Motor neuron (in vitro differentiated cells): Measurements from ENCODE around the gene GABBR2. TPM values are rescaled to one million over a fixed set of nuclear protein-coding genes. Genes with fewer than 3 reads are reported as not detected.

Source experiments
- ATAC-seq, 8 experiments: fragments of 200-7000 bp; cut with Tn5 transposase; replicated peaks in 6 of 8; 2 replicates each; pipeline ENCODE4 v1.8.0; 2021; ENCODE audit warnings: mild to moderate bottlenecking in 8 of 8, moderate library complexity in 8 of 8
- H3K27ac ChIP-seq, 2 donors: fragments of 250-450 bp; sonication (Bioruptor Pico); 2 replicates each; pipeline ENCODE4 v1.9.0; 2021; ENCODE audit warnings: antibody characterized with exemption in 2 of 2, mild to moderate bottlenecking in 2 of 2, moderate library complexity in 1 of 2
- H3K4me1 ChIP-seq, 2 donors: fragments of 250-450 bp; sonication (Bioruptor Pico); replicated peaks in 1 of 2; 2 replicates each; pipeline ENCODE4 v1.6.1; 2021; ENCODE audit warnings: antibody characterized with exemption in 2 of 2, mild to moderate bottlenecking in 2 of 2, moderate library complexity in 1 of 2
- H3K4me3 ChIP-seq, 5 donors: fragments of 250-450 bp; sonication (Bioruptor Pico); 2 replicates each; pipeline ENCODE4 v1.9.0; 2021; ENCODE audit warnings: antibody characterized with exemption in 5 of 5, mild to moderate bottlenecking in 5 of 5, moderate library complexity in 4 of 5
- WGBS, 10 experiments: fragments of 450-650 bp; shearing (Covaris generic); methylation state at CpG; one replicate each; pipeline ENCODE4 v1.0.0; 2022; 5-methylcytosine and 5-hydroxymethylcytosine counted together
- in situ Hi-C, 9 experiments: fragments of 400-800 bp; cut with MboI; loops; one replicate each; pipeline ENCODE4 v1.15.0; 2021; ENCODE audit warnings: low sequenced_read_pairs in 9 of 9, low pct_unique_long_range_greater_than_20kb in 2 of 9; ENCODE audit not compliant: unreplicated experiment in 9 of 9
- total RNA-seq, 8 experiments: library from RNA; unstranded; fragments of 300-600 nt; gene quantifications; 2 replicates each; pipeline versions ENCODE4 v1.2.3 to v1.2.4, GENCODE V29; 2022

Gene GABBR2
- total RNA-seq, 8 experiments from 2014 or later = 0.07 to 26.0 (median 3.9) TPM

- WGBS, 10 experiments = 50 to 75% (median 66%) methylated on average over 1 to 5 of the region's 6 CpGs; no CpG with 5 or more reads in 6 of the 10 experiments
- peaks cover under 1 to 4% of the 10 kb centered on the region in 2 donors for H3K4me1 ChIP-seq
- H3K4me3 ChIP-seq = no peak overlapping the region
- no peak overlapping the region for H3K27ac ChIP-seq
- no peak for ATAC-seq
- in situ Hi-C loops = loop anchor here in 8 of 9 experiments (25.0 kb wide), 5 partner anchors 214 to 464 kb away; partner anchors contain the start of genes ANKS6 (in 5 of the 8) and GABBR2 (in 3 of the 8)
Measured at GRCh38 chr9:98323831-98324135, 385.0 kb downstream of the GABBR2 start.

GRCh38 chr9:98323051-98323830 is 385.5 kb downstream of the GABBR2 start:
- in situ Hi-C loops = loop anchor here in 8 of 9 experiments (25.0 kb wide), 5 partner anchors 214 to 464 kb away; partner anchors contain the start of genes ANKS6 (in 5 of the 8) and GABBR2 (in 3 of the 8)
- ATAC-seq = peak in 1 of 8 experiments; percentile 31
- H3K4me3 ChIP-seq = no peak overlapping the region
- H3K27ac ChIP-seq = no peak overlapping the region
- WGBS, 10 experiments = 33 to 100% (median 84%) methylated on average over 1 to 6 of the region's 11 CpGs; no CpG with 5 or more reads in 3 of the 10 experiments
- peaks cover 6 to 7% of the 10 kb centered on the region in 2 donors for H3K4me1 ChIP-seq

GRCh38 chr9:98321269-98321668 is 387.5 kb downstream of the GABBR2 start:
- H3K4me3 ChIP-seq = no peak overlapping the region
- no peak overlapping the region for H3K27ac ChIP-seq
- no peak for ATAC-seq
- in situ Hi-C loops = loop anchor here in 8 of 9 experiments (25.0 kb wide), 5 partner anchors 216 to 466 kb away; partner anchors contain the start of genes ANKS6 (in 5 of the 8) and GABBR2 (in 3 of the 8)
- WGBS, 10 experiments = 20 to 100% (median 100%) methylated on average over 1 to 2 of the region's 4 CpGs; no CpG with 5 or more reads in 7 of the 10 experiments
- H3K4me1 ChIP-seq = peaks cover 20 to 21% of the 10 kb centered on the region in 2 donors

- no peak for ATAC-seq
- in situ Hi-C loops = loop anchor here (10.0 to 25.0 kb wide), 6 partner anchors 218 to 468 kb away; partner anchors contain the start of genes ANKS6 (in 5 of the 9) and GABBR2 (in 3 of the 9)
- H3K27ac ChIP-seq = no peak overlapping the region
- no peak overlapping the region for H3K4me3 ChIP-seq
- WGBS, 10 experiments = 20 to 92% (median 78%) methylated on average over 1 to 3 of the region's 5 CpGs; no CpG with 5 or more reads in 4 of the 10 experiments
- H3K4me1 ChIP-seq = peaks cover 25 to 26% of the 10 kb centered on the region in 2 donors
Measured at GRCh38 chr9:98318834-98319478, 389.8 kb downstream of the GABBR2 start.

GRCh38 chr9:98318041-98318790 is 390.5 kb downstream of the GABBR2 start:
- H3K4me1 ChIP-seq = peaks cover 25 to 26% of the 10 kb centered on the region in 2 donors
- in situ Hi-C loops = loop anchor here (10.0 to 25.0 kb wide), 6 partner anchors 219 to 469 kb away; partner anchors contain the start of genes ANKS6 (in 5 of the 9) and GABBR2 (in 3 of the 9)
- ATAC-seq = peak in 3 of 8 experiments; percentile 8 to 39 (median 32)
- 40 to 100% (median 81%) methylated on average over 1 to 5 of the region's 17 CpGs; no CpG with 5 or more reads in 3 of the 10 experiments for WGBS, 10 experiments
- peak overlapping the region; percentile 57 to 69 for H3K27ac ChIP-seq
- no peak overlapping the region for H3K4me3 ChIP-seq

GRCh38 chr9:98317134-98317857 is 391.4 kb downstream of the GABBR2 start:
- Histone ChIP-seq H3K27ac (peak overlapping the region; percentile 57 to 69), H3K4me3 (no peak overlapping the region), H3K4me1 (peaks cover 25 to 26% of the 10 kb centered on the region in 2 donors)
- in situ Hi-C loops = loop anchor here (10.0 to 25.0 kb wide), 6 partner anchors 220 to 470 kb away; partner anchors contain the start of genes ANKS6 (in 5 of the 9) and GABBR2 (in 3 of the 9)
- 0 to 100% (median 25%) methylated on average over 1 to 8 of the region's 14 CpGs; no CpG with 5 or more reads in 2 of the 10 experiments for WGBS, 10 experiments
- peak; percentile 17 to 84 (median 80) for ATAC-seq

GRCh38 chr9:98316445-98317133 is 392.1 kb downstream of the GABBR2 start:
- Histone ChIP-seq H3K27ac (no peak overlapping the region), H3K4me3 (no peak overlapping the region), H3K4me1 (peaks cover 25 to 26% of the 10 kb centered on the region in 2 donors)
- peak in 4 of 8 experiments; percentile 1 to 6 (median 4) for ATAC-seq
- in situ Hi-C loops = loop anchor here (10.0 to 25.0 kb wide), 6 partner anchors 221 to 471 kb away; partner anchors contain the start of genes ANKS6 (in 5 of the 9) and GABBR2 (in 3 of the 9)
- WGBS, 10 experiments = 0 to 85% (median 64%) methylated on average over 1 to 6 of the region's 9 CpGs; no CpG with 5 or more reads in 3 of the 10 experiments

GRCh38 chr9:98315551-98316060 is 393.1 kb downstream of the GABBR2 start:
- ATAC-seq = peak; percentile 53 to 99 (median 66)
- in situ Hi-C loops = loop anchor here (10.0 to 25.0 kb wide), 6 partner anchors 222 to 472 kb away; partner anchors contain the start of genes ANKS6 (in 5 of the 9) and GABBR2 (in 3 of the 9)
- 29 to 90% (median 50%) methylated on average over 2 to 3 of the region's 9 CpGs; no CpG with 5 or more reads in 5 of the 10 experiments for WGBS, 10 experiments

GRCh38 chr9:98315067-98315453 is 393.7 kb downstream of the GABBR2 start:
- in situ Hi-C loops = loop anchor here (10.0 to 25.0 kb wide), 6 partner anchors 222 to 472 kb away; partner anchors contain the start of genes ANKS6 (in 5 of the 9) and GABBR2 (in 3 of the 9)
- WGBS, 10 experiments = 0 to 80% (median 40%) methylated on average over 1 to 6 of the region's 7 CpGs; no CpG with 5 or more reads in 3 of the 10 experiments

More at GRCh38 chr9:98315551-98316060, 393.1 kb downstream of the GABBR2 start:
- Histone ChIP-seq H3K4me3 (no peak overlapping the region), H3K27ac (no peak overlapping the region), H3K4me1 (peaks cover 25 to 26% of the 10 kb centered on the region in 2 donors)

GRCh38 chr9:98314381-98315066 is 394.2 kb downstream of the GABBR2 start:
- peaks cover 25 to 26% of the 10 kb centered on the region in 2 donors for H3K4me1 ChIP-seq
- no peak overlapping the region for H3K4me3 ChIP-seq
- in situ Hi-C loops = loop anchor here (10.0 to 25.0 kb wide), 6 partner anchors 223 to 473 kb away; partner anchors contain the start of genes ANKS6 (in 5 of the 9) and GABBR2 (in 3 of the 9)
- ATAC-seq = peak in 7 of 8 experiments; percentile 7 to 64 (median 52)
- peak overlapping the region in 1 of 2 donors; percentile 37 for H3K27ac ChIP-seq
- WGBS, 10 experiments = 10 to 80% (median 40%) methylated on average over 1 to 5 of the region's 6 CpGs; no CpG with 5 or more reads in 1 of the 10 experiments

More at GRCh38 chr9:98315067-98315453, 393.7 kb downstream of the GABBR2 start:
- Histone ChIP-seq H3K4me1 (peaks cover 25 to 26% of the 10 kb centered on the region in 2 donors), H3K4me3 (no peak overlapping the region), H3K27ac (no peak overlapping the region)
- ATAC-seq = no peak
